ENCODE results near the gene ARSI.

ARSI gene

GRCh38 chr5:150322202-150322601, 19.5 kb upstream of the ARSI start:
- TF ChIP-seq, protein P1, sequence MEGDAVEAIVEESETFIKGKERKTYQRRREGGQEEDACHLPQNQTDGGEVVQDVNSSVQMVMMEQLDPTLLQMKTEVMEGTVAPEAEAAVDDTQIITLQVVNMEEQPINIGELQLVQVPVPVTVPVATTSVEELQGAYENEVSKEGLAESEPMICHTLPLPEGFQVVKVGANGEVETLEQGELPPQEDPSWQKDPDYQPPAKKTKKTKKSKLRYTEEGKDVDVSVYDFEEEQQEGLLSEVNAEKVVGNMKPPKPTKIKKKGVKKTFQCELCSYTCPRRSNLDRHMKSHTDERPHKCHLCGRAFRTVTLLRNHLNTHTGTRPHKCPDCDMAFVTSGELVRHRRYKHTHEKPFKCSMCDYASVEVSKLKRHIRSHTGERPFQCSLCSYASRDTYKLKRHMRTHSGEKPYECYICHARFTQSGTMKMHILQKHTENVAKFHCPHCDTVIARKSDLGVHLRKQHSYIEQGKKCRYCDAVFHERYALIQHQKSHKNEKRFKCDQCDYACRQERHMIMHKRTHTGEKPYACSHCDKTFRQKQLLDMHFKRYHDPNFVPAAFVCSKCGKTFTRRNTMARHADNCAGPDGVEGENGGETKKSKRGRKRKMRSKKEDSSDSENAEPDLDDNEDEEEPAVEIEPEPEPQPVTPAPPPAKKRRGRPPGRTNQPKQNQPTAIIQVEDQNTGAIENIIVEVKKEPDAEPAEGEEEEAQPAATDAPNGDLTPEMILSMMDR (IDR thresholded peaks at IDR 0.05; ENCODE audit: low read depth, low read length): no peak
- H3K4me3 ChIP-seq (replicated peaks in 1 of 2; ENCODE audit: low read depth in 2 of 2, low read length in 2 of 2): no peak overlapping the region
- peak in 1 of 2 donors; percentile 71 for DNase-seq (ENCODE audit: low read depth in 2 of 2)

DNA sequence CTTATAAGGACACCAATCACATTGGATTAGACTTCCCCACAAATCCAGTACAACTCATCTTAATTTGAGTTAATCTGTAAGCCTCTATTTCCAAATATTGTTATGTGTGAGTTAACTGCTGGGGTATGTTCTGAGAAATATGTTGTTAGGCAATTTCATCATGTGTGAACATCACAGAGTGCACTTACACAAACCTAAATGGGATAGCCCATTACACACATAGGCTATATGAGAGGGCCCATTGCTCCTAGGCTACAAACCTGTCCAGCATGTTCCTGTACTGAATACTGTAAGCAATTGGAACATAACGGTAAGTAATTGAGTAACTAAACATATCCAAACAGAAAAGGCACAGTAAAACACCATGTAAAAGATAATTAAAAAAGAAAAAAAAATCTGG, 19.1 kb upstream of the ARSI start:
- TF ChIP-seq, protein P1 (IDR thresholded peaks at IDR 0.05; ENCODE audit: low read depth, low read length): no peak
- no peak overlapping the region for H3K4me3 ChIP-seq (replicated peaks in 1 of 2; ENCODE audit: low read depth in 2 of 2, low read length in 2 of 2)
- DNase-seq (ENCODE audit: low read depth in 2 of 2): peak in 1 of 2 donors; percentile 34

DNA sequence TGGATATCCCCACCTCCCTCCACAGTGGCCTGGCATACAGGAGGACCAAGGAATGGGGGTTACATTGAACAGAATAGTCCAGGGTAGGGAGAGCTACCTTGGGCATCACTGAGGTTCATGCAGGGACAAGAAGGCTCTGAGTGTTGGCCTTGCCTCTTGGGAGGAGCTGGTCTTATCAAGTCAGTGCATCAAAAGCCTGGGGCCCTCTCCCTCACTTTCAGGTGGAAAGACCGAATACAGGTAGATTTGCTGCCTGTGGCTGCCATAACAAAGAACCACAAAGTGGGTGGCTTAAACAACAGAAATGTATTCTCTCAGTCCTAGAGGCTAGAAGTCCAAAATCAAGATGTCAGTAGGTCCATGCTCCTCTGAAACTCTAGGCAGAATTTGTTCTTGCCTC, 18.5 kb upstream of the ARSI start:
- TF ChIP-seq, protein P1 (IDR thresholded peaks at IDR 0.05; ENCODE audit: low read depth, low read length): no peak

GRCh38 chr5:150320044-150320613, 17.4 kb upstream of the ARSI start:
- peak; percentile 82 to 88 for DNase-seq (ENCODE audit: low read depth in 2 of 2)
- TF ChIP-seq, protein P1 (IDR thresholded peaks at IDR 0.05; ENCODE audit: low read depth, low read length): no peak
- no peak overlapping the region for H3K4me3 ChIP-seq (replicated peaks in 1 of 2; ENCODE audit: low read depth in 2 of 2, low read length in 2 of 2)

More for the DNA sequence above, 18.5 kb upstream of the ARSI start:
- DNase-seq (ENCODE audit: low read depth in 2 of 2): no peak
- H3K4me3 ChIP-seq (replicated peaks in 1 of 2; ENCODE audit: low read depth in 2 of 2, low read length in 2 of 2): no peak overlapping the region

- H3K4me3 ChIP-seq (replicated peaks in 1 of 2; ENCODE audit: low read depth in 2 of 2, low read length in 2 of 2): no peak overlapping the region
Observed at GRCh38 chr5:150319484-150319790, 16.7 kb upstream of the ARSI start.

GRCh38 chr5:150318613-150319483, 16.1 kb upstream of the ARSI start:
- TF ChIP-seq, protein P1 (IDR thresholded peaks at IDR 0.05; ENCODE audit: low read depth, low read length): no peak
- DNase-seq (ENCODE audit: low read depth in 2 of 2): no peak
- H3K4me3 ChIP-seq (replicated peaks in 1 of 2; ENCODE audit: low read depth in 2 of 2, low read length in 2 of 2): no peak overlapping the region

More at GRCh38 chr5:150319484-150319790, 16.7 kb upstream of the ARSI start:
- TF ChIP-seq, protein P1 (IDR thresholded peaks at IDR 0.05; ENCODE audit: low read depth, low read length): no peak
- no peak for DNase-seq (ENCODE audit: low read depth in 2 of 2)
